Uterus (tissue), 4 donors: ENCODE data around the gene ZNF45. TPM values are rescaled to one million over a fixed set of nuclear protein-coding genes. Genes with fewer than 3 reads are reported as not detected.
"Not testable (repeated sequence)": the region's sequence is repeated elsewhere in the genome, so short reads cannot be mapped to it uniquely, and the experiment has no call there.

Experiments used
- DNase-seq, 2 donors: peaks; one replicate each; pipeline ENCODE4 v3.0.0-alpha.2; 2019 to 2020
- H3K27ac ChIP-seq, 2 donors: fragments of 200-600 bp; sonication (generic); 1 replicate in 1 of 2; 2 replicates in 1 of 2; pipeline ENCODE4 v1.5.1; 2016 to 2018
- H3K27me3 ChIP-seq, 2 donors: fragments of 200-600 bp; sonication (generic); one replicate each; pipeline ENCODE4 v1.5.1; 2018 to 2019; ENCODE audit warnings: control low read depth in 1 of 2
- H3K36me3 ChIP-seq, 2 donors: fragments of 200-600 bp; sonication (generic); one replicate each; pipeline ENCODE4 v1.5.1; 2019; ENCODE audit warnings: control low read depth in 1 of 2
- H3K4me1 ChIP-seq, 2 donors: fragments of 200-600 bp; sonication (generic); one replicate each; pipeline ENCODE4 v1.5.1; 2018 to 2019; ENCODE audit warnings: control low read depth in 1 of 2
- H3K4me3 ChIP-seq, 2 donors: fragments of 200-600 bp; sonication (generic); 1 replicate in 1 of 2; 2 replicates in 1 of 2; pipeline ENCODE4 v1.5.1; 2018 to 2019; ENCODE audit warnings: mild to moderate bottlenecking in 1 of 2
- H3K9me3 ChIP-seq, 2 donors: fragments of 200-600 bp; sonication (generic); one replicate each; pipeline ENCODE4 v1.5.1; 2019; ENCODE audit warnings: control low read depth in 1 of 2
- CTCF ChIP-seq, 4 experiments: fragments of 200-600 bp in 2 of 4; fragments of 450-650 bp in 2 of 4; sonication (generic) in 2 of 4; IDR thresholded peaks; one replicate each; pipeline ENCODE4 v1.5.1; 2016 to 2019; ENCODE audit warnings: antibody characterized with exemption in 4 of 4, mild to moderate bottlenecking in 2 of 4, moderate library complexity in 1 of 4
- POLR2A ChIP-seq, 2 donors: fragments of 450-650 bp; IDR thresholded peaks; one replicate each; pipeline ENCODE4 v1.6.1; 2016; ENCODE audit warnings: antibody characterized with exemption in 2 of 2, mild to moderate bottlenecking in 1 of 2, moderate library complexity in 1 of 2
- intact Hi-C: fragments of 100-400 bp; cut with DNase I; formaldehyde crosslinking; loops from one replicate; pipeline ENCODE4 v1.15.1; 2023; ENCODE audit warnings: low total_unique reads
- small RNA-seq: library from RNA; depleted of rRNA; stranded (forward); fragments of <200 nt; gene quantifications from one replicate; pipeline ENCODE3, GENCODE V24; 2016
- total RNA-seq, 4 donors: library from RNA; depleted of rRNA in 3 of 4; stranded (reverse); fragments of >200 nt in 3 of 4; gene quantifications; one replicate each; pipeline versions ENCODE4 v1.1.0 to v1.2.4, GENCODE V29; 2014 to 2023
- donor health status: DM: yes; HTN: yes; CAD: no.

The ZNF45 gene
- total RNA-seq, 4 donors from 2014 or later = 9.4 to 33.0 (median 14.6) TPM

GRCh38 chr19:43895727-43896308, 39.3 kb downstream of the ZNF45 start:
- Histone ChIP-seq H3K27ac (no peak overlapping the region), H3K9me3 (peaks cover 0 to 53% of the 10 kb centered on the region in 2 donors), H3K36me3 (no peaks in the 10 kb centered on the region), H3K27me3 (no peaks in the 10 kb centered on the region), H3K4me1 (no peaks in the 10 kb centered on the region), H3K4me3 (no peak overlapping the region)
- no peak for DNase-seq
- intact Hi-C loops = no loop called here
- TF ChIP-seq CTCF (IDR thresholded peaks at IDR 0.05) (no peak), POLR2A (IDR thresholded peaks at IDR 0.05) (no peak)

- peaks cover 0 to 75% of the 10 kb centered on the region in 2 donors for H3K9me3 ChIP-seq
- TF ChIP-seq CTCF (IDR thresholded peaks at IDR 0.05) = no peak
- TF ChIP-seq POLR2A (IDR thresholded peaks at IDR 0.05) = no peak
- no peak within 1 kb of the TSS for H3K4me3 ChIP-seq
- no peak for DNase-seq
- H3K27me3 ChIP-seq = no peaks in the 10 kb centered on the region
- H3K27ac ChIP-seq = no peak within 1 kb of the TSS
- no peaks in the 10 kb centered on the region for H3K4me1 ChIP-seq
- H3K36me3 ChIP-seq = no peaks in the 10 kb centered on the region
- intact Hi-C loops = no loop called here
These were observed 51.2 kb downstream of the ZNF45 start, which contains the start of gene ZNF404 for GRCh38 chr19:43883864-43884263. TSS of gene ZNF404 (minus strand) at chr19:43883964.

GRCh38 chr19:43880483-43880882, 54.6 kb downstream of the ZNF45 start:
- Histone ChIP-seq H3K36me3 (no peaks in the 10 kb centered on the region), H3K4me1 (no peaks in the 10 kb centered on the region), H3K9me3 (peaks cover 0 to 77% of the 10 kb centered on the region in 2 donors), H3K27ac (no peak overlapping the region), H3K27me3 (no peaks in the 10 kb centered on the region), H3K4me3 (no peak overlapping the region)
- TF ChIP-seq POLR2A (IDR thresholded peaks at IDR 0.05) (no peak), CTCF (IDR thresholded peaks at IDR 0.05) (no peak)
- intact Hi-C loops = no loop called here
- no peak for DNase-seq

- H3K9me3 ChIP-seq = peaks cover 6 to 58% of the 10 kb centered on the region in 2 donors
- no peak for DNase-seq
- no peak overlapping the region for H3K27ac ChIP-seq
- H3K4me3 ChIP-seq = no peak overlapping the region
- H3K36me3 ChIP-seq = no peaks in the 10 kb centered on the region
- no peaks in the 10 kb centered on the region for H3K27me3 ChIP-seq
- H3K4me1 ChIP-seq = no peaks in the 10 kb centered on the region
- intact Hi-C loops = no loop called here
- TF ChIP-seq POLR2A (IDR thresholded peaks at IDR 0.05) (no peak), CTCF (IDR thresholded peaks at IDR 0.05) (no peak)
These were observed 62.3 kb downstream of the ZNF45 start for GRCh38 chr19:43872547-43873336.

- DNase-seq, H3K4me1 ChIP-seq, H3K36me3 ChIP-seq, H3K4me3 ChIP-seq, H3K27me3 ChIP-seq, H3K27ac ChIP-seq, intact Hi-C loops: not testable (repeated sequence)
- peaks cover 0 to 39% of the 10 kb centered on the region in 2 donors for H3K9me3 ChIP-seq
These were observed 68.2 kb downstream of the ZNF45 start for GRCh38 chr19:43866923-43867322.

Small RNA genes lying within 50 kb of the gene (small RNA-seq; reads per million reads assigned to genes)
- not detected for gene AC006213.5

Other genes starting within 250 kb of the ZNF45 start
- gene IRGC, start 219.2 kb downstream of the ZNF45 start, total RNA-seq = not detected
- gene SMG9, start 180.3 kb downstream of the ZNF45 start, total RNA-seq = 10 to 100 TPM; 14.9 to 44.9 (median 27.2) TPM
- gene KCNN4, start 154.3 kb downstream of the ZNF45 start, total RNA-seq = 1 to 10 TPM in 3 of 4 donors, under 1 TPM in 1; 0.77 to 9.2 (median 5.6) TPM
- gene LYPD5, start 132.8 kb downstream of the ZNF45 start, total RNA-seq = 1 to 10 TPM in 2 of 4 donors, under 1 TPM in 2; 0.51 to 1.9 (median 0.88) TPM
- 10 to 100 TPM in 3 of 4 donors, 1 to 10 TPM in 1; 1.8 to 52.6 (median 14.1) TPM for gene ZNF283, start 108.0 kb downstream of the ZNF45 start, total RNA-seq
- gene ZNF404, start 51.3 kb downstream of the ZNF45 start, total RNA-seq = 1 to 10 TPM in 3 of 4 donors, under 1 TPM in 1; 0.59 to 7.9 (median 6.4) TPM
- 10 to 100 TPM in 1 of 4 donors, 1 to 10 TPM in 1, under 1 TPM in 1, not detected in 1; 0.77 to 26.9 (median 9.4) TPM for gene ZNF221, start 15.9 kb upstream of the ZNF45 start, total RNA-seq
- 10 to 100 TPM in 3 of 4 donors, 1 to 10 TPM in 1; 6.2 to 51.7 (median 16.3) TPM for gene ZNF155, start 48.9 kb upstream of the ZNF45 start, total RNA-seq
- 10 to 100 TPM in 3 of 4 donors, 1 to 10 TPM in 1; 6.5 to 15.1 (median 13.9) TPM for gene ZNF230, start 67.7 kb upstream of the ZNF45 start, total RNA-seq
- 1 to 10 TPM in 2 of 4 donors, under 1 TPM in 2; 0.29 to 9.1 (median 1.0) TPM for gene ZNF222, start 90.1 kb upstream of the ZNF45 start, total RNA-seq
- gene ZNF223, start 116.8 kb upstream of the ZNF45 start, total RNA-seq = 10 to 100 TPM in 2 of 4 donors, 1 to 10 TPM in 2; 3.6 to 48.5 (median 12.9) TPM
- 1 to 10 TPM in 2 of 4 donors, under 1 TPM in 2; under 0.01 to 6.3 (median 1.8) TPM for gene ZNF284, start 136.9 kb upstream of the ZNF45 start, total RNA-seq
- gene ZNF224, start 159.1 kb upstream of the ZNF45 start, total RNA-seq = 10 to 100 TPM in 3 of 4 donors, 1 to 10 TPM in 1; 7.4 to 59.7 (median 37.1) TPM
- gene ZNF225, start 178.1 kb upstream of the ZNF45 start, total RNA-seq = 10 to 100 TPM in 1 of 4 donors, 1 to 10 TPM in 2, under 1 TPM in 1; 0.29 to 18.5 (median 4.9) TPM
- gene ZNF234, start 206.3 kb upstream of the ZNF45 start, total RNA-seq = 10 to 100 TPM in 2 of 4 donors, 1 to 10 TPM in 2; 3.6 to 24.4 (median 10.8) TPM
- 10 to 100 TPM in 3 of 4 donors, 1 to 10 TPM in 1; 6.8 to 46.3 (median 21.4) TPM for gene ZNF226, start 229.8 kb upstream of the ZNF45 start, total RNA-seq